ENCODE data around the gene ZRANB2. TPM values are rescaled to one million over a fixed set of nuclear protein-coding genes. Genes with fewer than 3 reads are reported as not detected.

The ZRANB2 gene
- polyA plus RNA-seq, 1 donor from 2014 or later = 181 TPM

DNA sequence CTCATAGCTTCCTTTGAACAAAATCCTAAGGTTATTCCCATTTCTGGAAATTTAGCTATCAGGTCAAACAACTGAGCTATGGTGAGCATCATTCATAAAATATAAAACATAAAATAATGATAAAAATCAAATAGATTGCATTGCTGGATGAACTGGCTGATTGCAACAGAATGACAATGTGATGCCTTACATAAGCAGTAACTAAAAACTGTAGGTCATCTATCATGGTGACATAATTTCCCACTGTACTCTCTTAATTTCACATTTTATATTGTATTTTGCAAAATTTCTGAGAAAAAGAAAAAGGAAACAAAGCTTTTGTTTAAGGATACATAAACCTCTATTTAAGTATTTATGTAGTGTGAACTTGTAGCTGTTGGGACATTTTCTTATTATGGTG is 37.8 kb downstream of the ZRANB2 start:
- Histone ChIP-seq H3K9me2 (ENCODE audit: insufficient read depth, low read length) (no peaks in the 10 kb centered on the region), H3K4me3 (ENCODE audit: low read length) (no peak overlapping the region), H3K4me2 (ENCODE audit: low read length) (no peak overlapping the region), H3K27ac (ENCODE audit: low read length) (no peak overlapping the region), H3F3A (ENCODE audit: insufficient read depth, low read length, poor library complexity, severe bottlenecking) (no peaks in the 10 kb centered on the region), H3K9me3 (ENCODE audit: low read length) (no peaks in the 10 kb centered on the region), H3K36me3 (ENCODE audit: insufficient read depth, low read length) (no peaks in the 10 kb centered on the region), H2AFZ (ENCODE audit: low read depth, low read length) (no peak overlapping the region), H3K79me2 (replicated peaks; ENCODE audit: insufficient read depth, low read length) (no peaks in the 10 kb centered on the region), H3K27me3 (ENCODE audit: insufficient read depth, low read depth, low read length) (peaks cover 19% of the 10 kb centered on the region), H4K20me1 (ENCODE audit: insufficient read depth) (no peaks in the 10 kb centered on the region), H3K9ac (ENCODE audit: low read length) (no peak overlapping the region)
- TF ChIP-seq EZH2 (IDR thresholded peaks at IDR 0.05; ENCODE audit: borderline replicate concordance, insufficient read depth, low read length, poor library complexity, severe bottlenecking) = no peak
- no peak for TF ChIP-seq SMC3 (conservative IDR thresholded peaks at IDR 0.05; ENCODE audit: poor library complexity)
- TF ChIP-seq, protein P1, sequence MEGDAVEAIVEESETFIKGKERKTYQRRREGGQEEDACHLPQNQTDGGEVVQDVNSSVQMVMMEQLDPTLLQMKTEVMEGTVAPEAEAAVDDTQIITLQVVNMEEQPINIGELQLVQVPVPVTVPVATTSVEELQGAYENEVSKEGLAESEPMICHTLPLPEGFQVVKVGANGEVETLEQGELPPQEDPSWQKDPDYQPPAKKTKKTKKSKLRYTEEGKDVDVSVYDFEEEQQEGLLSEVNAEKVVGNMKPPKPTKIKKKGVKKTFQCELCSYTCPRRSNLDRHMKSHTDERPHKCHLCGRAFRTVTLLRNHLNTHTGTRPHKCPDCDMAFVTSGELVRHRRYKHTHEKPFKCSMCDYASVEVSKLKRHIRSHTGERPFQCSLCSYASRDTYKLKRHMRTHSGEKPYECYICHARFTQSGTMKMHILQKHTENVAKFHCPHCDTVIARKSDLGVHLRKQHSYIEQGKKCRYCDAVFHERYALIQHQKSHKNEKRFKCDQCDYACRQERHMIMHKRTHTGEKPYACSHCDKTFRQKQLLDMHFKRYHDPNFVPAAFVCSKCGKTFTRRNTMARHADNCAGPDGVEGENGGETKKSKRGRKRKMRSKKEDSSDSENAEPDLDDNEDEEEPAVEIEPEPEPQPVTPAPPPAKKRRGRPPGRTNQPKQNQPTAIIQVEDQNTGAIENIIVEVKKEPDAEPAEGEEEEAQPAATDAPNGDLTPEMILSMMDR (IDR thresholded peaks at IDR 0.05; ENCODE audit: poor library complexity, severe bottlenecking) = no peak
- TF ChIP-seq EP300 (conservative IDR thresholded peaks at IDR 0.05; ENCODE audit: poor library complexity, severe bottlenecking) = no peak
- no peak for TF ChIP-seq TAF1 (IDR thresholded peaks at IDR 0.05; ENCODE audit: low read depth)
- no peak for TF ChIP-seq REST (IDR thresholded peaks at IDR 0.05; ENCODE audit: borderline replicate concordance)
- TF ChIP-seq RAD21 (conservative IDR thresholded peaks at IDR 0.05) = no peak
- no peak for TF ChIP-seq POLR2AphosphoS5 (IDR thresholded peaks at IDR 0.05)
- TF ChIP-seq MXI1 (conservative IDR thresholded peaks at IDR 0.05; ENCODE audit: poor library complexity, severe bottlenecking) = no peak

DNA sequence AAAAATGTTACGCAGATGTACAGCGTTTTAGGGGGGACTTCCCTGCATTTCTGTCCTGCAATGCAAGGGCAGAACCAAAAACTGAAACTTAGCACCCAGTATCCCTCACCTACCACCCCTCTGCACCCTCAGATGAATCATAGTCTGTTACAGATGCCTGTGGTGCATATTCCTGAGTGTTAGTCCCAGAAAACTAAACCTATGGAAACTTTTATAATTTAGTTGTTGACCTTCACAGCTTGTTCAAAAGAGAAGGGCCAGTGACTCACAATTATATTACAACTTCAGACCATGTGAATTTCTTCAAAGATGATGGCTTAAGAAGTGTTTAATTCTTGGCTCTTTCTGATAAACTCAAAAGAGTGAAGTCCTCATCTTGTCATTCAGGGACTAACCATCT is 39.0 kb downstream of the ZRANB2 start:
- no peaks in the 10 kb centered on the region for H3K36me3 ChIP-seq (ENCODE audit: insufficient read depth, low read length)
- H3K4me3 ChIP-seq (ENCODE audit: low read length) = no peak overlapping the region
- H3K27ac ChIP-seq (ENCODE audit: low read length) = no peak overlapping the region
- H3K27me3 ChIP-seq (ENCODE audit: insufficient read depth, low read depth, low read length) = peaks cover 6% of the 10 kb centered on the region
- H2AFZ ChIP-seq (ENCODE audit: low read depth, low read length) = no peak overlapping the region
- no peak overlapping the region for H3K9ac ChIP-seq (ENCODE audit: low read length)
- H3F3A ChIP-seq (ENCODE audit: insufficient read depth, low read length, poor library complexity, severe bottlenecking) = no peaks in the 10 kb centered on the region
- no peaks in the 10 kb centered on the region for H3K9me2 ChIP-seq (ENCODE audit: insufficient read depth, low read length)
- no peak for TF ChIP-seq RAD21 (conservative IDR thresholded peaks at IDR 0.05)
- no peak for TF ChIP-seq POLR2AphosphoS5 (IDR thresholded peaks at IDR 0.05)
- no peak for TF ChIP-seq REST (IDR thresholded peaks at IDR 0.05; ENCODE audit: borderline replicate concordance)
- TF ChIP-seq, protein P1 (IDR thresholded peaks at IDR 0.05; ENCODE audit: poor library complexity, severe bottlenecking) = no peak
- no peak for TF ChIP-seq EZH2 (IDR thresholded peaks at IDR 0.05; ENCODE audit: borderline replicate concordance, insufficient read depth, low read length, poor library complexity, severe bottlenecking)
- no peak for TF ChIP-seq EP300 (conservative IDR thresholded peaks at IDR 0.05; ENCODE audit: poor library complexity, severe bottlenecking)
- no peak for TF ChIP-seq SMC3 (conservative IDR thresholded peaks at IDR 0.05; ENCODE audit: poor library complexity)
- TF ChIP-seq MXI1 (conservative IDR thresholded peaks at IDR 0.05; ENCODE audit: poor library complexity, severe bottlenecking) = no peak
- no peak for TF ChIP-seq TAF1 (IDR thresholded peaks at IDR 0.05; ENCODE audit: low read depth)
- H3K9me3 ChIP-seq (ENCODE audit: low read length) = no peaks in the 10 kb centered on the region
- H4K20me1 ChIP-seq (ENCODE audit: insufficient read depth) = no peaks in the 10 kb centered on the region
- H3K79me2 ChIP-seq (replicated peaks; ENCODE audit: insufficient read depth, low read length) = no peaks in the 10 kb centered on the region
- H3K4me2 ChIP-seq (ENCODE audit: low read length) = no peak overlapping the region

All from neural cell (in vitro differentiated cells).